Adipocyte (in vitro differentiated cells): ENCODE data around the gene STK11.

Source experiments
- DNase-seq: peaks from one replicate; pipeline ENCODE4 v3.0.0-alpha.2; 2015; ENCODE audit warnings: low read depth
- H3K27me3 ChIP-seq: replicated peaks from 2 replicates; pipeline ENCODE4 v1.7.0; 2013; ENCODE audit warnings: mild to moderate bottlenecking, low read length, moderate library complexity; ENCODE audit not compliant: control insufficient read depth, insufficient read depth
- H3K36me3 ChIP-seq: 2 replicates; pipeline ENCODE4 v1.7.0; 2013; ENCODE audit warnings: low read length, mild to moderate bottlenecking, moderate library complexity; ENCODE audit not compliant: control insufficient read depth, insufficient read depth, severe bottlenecking
- H3K4me1 ChIP-seq: 2 replicates; pipeline ENCODE4 v1.7.0; 2013; ENCODE audit warnings: mild to moderate bottlenecking, low read length, moderate library complexity; ENCODE audit not compliant: control insufficient read depth, insufficient read depth
- H3K4me3 ChIP-seq: 2 replicates; pipeline ENCODE4 v1.7.0; 2013; ENCODE audit warnings: mild to moderate bottlenecking, low read length, moderate library complexity
- H3K9ac ChIP-seq: 2 replicates; pipeline ENCODE4 v1.7.0; 2013; ENCODE audit warnings: mild to moderate bottlenecking, low read length, moderate library complexity
- H3K9me3 ChIP-seq: 2 replicates; pipeline ENCODE4 v1.7.0; 2013; ENCODE audit warnings: mild to moderate bottlenecking, low read length, moderate library complexity; ENCODE audit not compliant: control insufficient read depth

STK11 gene

DNA sequence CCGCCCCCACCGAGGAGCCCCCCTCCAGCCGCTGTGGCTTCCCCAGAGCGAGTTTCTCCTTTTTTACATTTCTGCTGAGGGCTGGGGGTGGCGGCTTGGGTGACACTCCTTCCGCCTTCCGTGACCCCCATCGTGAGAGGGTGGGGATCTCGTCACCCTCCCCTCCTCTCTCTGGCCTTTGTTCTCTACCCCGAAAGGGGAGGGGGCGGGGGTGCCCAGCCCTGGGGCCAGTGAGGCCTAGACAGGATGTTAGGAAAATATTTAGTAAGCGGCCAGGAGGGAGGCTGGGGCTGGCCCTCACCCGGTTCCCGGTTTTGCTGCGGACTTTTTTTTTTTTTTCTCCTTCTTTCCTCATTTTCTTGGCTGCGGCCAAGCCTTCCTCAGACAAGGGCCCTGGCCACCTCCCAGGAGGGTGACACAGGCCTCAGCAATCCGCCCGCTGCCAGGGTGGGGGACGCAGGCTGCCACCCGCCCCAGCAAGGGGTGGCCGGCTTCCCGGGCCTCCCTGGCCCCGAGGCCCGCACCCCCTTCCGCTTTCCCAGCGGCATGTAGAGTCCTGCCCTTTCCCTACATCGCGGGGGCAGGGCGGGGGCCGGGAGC, 46.7 kb downstream of the STK11 start:
- Histone ChIP-seq H3K27me3 (no peaks in the 10 kb centered on the region), H3K36me3 (peaks cover 41% of the 10 kb centered on the region), H3K9ac (peak overlapping the region; percentile 97), H3K9me3 (no peaks in the 10 kb centered on the region), H3K4me3 (peak overlapping the region; percentile 88), H3K4me1 (peaks cover 40% of the 10 kb centered on the region)
- DNase-seq = peak; percentile 94

DNA sequence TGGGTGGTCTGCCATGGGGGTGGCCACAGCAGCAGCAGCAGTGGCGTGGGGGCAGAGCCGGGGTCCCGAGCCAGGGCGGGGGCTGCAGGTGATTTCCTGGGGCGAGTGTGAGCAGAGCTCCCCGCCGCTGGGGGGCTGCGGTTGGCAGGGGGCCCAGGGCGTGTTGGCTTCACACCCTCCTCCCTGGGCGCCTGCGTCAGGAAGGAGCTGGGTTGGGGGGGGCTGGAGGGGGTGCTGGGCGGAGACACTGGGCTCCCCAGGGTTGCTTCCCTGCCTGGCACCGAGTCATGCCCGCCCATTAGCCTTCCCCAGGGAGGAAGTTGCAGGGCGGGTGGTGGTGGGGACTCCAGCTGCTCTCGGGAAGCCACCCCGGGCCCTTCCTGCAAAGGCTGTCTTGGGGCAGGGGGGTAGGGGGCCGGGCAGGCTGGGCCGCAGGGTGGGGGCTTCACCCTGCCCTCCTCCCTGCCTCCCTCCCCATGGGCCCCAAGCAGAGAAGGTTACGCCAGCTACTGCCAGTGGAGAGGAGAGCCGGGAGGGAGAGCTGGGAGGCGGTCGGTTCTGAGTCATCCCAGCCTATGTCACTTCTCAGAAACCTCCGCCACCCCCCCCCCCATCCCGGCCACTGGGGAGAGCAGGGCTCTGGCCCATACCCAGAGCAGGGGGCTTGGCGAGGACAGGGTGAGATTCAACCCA, 47.4 kb downstream of the STK11 start:
- peaks cover 41% of the 10 kb centered on the region for H3K4me1 ChIP-seq
- DNase-seq = peak; percentile 97
- peak overlapping the region; percentile 88 for H3K4me3 ChIP-seq
- H3K9ac ChIP-seq = peak overlapping the region; percentile 97
- H3K36me3 ChIP-seq = peaks cover 48% of the 10 kb centered on the region
- no peaks in the 10 kb centered on the region for H3K9me3 ChIP-seq
- no peaks in the 10 kb centered on the region for H3K27me3 ChIP-seq

DNA sequence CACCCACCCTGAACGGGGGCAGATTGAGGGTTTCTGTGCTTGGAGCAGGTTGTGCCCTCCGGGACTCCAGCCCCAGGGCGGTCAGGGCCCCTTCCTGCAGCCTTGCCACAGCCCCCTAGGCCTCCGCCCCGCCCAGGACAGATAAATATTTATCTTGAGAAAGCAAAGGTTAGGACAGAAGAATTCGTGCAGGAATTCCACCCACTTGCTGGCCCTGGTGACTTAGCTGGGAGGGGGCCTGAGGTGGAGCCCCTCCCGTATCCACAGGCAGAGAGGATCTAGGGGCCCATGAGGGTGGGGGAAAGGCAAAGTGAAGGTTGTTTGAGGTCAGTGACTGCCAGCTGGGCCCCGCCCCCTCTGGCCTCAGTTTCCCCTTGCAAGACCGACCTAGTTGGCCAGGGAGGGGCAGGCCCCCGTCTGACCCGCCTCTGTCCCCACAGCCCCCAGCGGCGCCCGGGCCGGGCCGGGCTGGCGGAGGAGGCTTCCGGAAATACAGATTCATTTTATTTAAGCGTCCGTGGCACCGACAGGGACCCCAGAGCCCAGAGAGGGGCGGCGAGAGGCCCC, 48.0 kb downstream of the STK11 start:
- Histone ChIP-seq H3K4me3 (peak overlapping the region; percentile 79), H3K9ac (peak overlapping the region; percentile 97), H3K27me3 (no peaks in the 10 kb centered on the region), H3K4me1 (peaks cover 45% of the 10 kb centered on the region), H3K9me3 (no peaks in the 10 kb centered on the region), H3K36me3 (peaks cover 54% of the 10 kb centered on the region)
- DNase-seq = no peak

DNA sequence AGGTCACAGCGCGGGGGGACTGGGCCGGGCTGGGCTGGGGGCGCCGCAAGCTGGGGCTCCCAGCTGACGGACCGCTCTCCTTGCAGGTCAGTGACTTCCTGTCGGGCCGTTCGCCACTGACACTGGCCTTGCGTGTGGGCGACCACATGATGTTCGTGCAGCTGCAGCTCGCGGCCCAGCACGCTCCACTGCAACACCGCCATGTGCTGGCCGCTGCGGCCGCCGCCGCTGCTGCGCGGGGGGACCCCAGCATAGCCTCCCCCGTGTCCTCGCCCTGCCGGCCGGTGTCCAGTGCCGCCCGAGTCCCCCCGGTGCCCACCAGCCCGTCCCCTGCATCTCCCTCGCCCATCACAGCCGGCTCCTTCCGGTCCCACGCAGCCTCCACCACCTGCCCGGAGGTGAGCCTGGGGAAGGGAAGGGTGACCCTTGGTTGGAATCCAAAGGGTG, 48.5 kb downstream of the STK11 start:
- DNase-seq = no peak
- no peaks in the 10 kb centered on the region for H3K27me3 ChIP-seq
- H3K4me1 ChIP-seq = peaks cover 48% of the 10 kb centered on the region
- H3K9me3 ChIP-seq = no peaks in the 10 kb centered on the region
- H3K4me3 ChIP-seq = peak overlapping the region; percentile 79
- H3K9ac ChIP-seq = peak overlapping the region; percentile 97
- H3K36me3 ChIP-seq = peaks cover 54% of the 10 kb centered on the region

DNA sequence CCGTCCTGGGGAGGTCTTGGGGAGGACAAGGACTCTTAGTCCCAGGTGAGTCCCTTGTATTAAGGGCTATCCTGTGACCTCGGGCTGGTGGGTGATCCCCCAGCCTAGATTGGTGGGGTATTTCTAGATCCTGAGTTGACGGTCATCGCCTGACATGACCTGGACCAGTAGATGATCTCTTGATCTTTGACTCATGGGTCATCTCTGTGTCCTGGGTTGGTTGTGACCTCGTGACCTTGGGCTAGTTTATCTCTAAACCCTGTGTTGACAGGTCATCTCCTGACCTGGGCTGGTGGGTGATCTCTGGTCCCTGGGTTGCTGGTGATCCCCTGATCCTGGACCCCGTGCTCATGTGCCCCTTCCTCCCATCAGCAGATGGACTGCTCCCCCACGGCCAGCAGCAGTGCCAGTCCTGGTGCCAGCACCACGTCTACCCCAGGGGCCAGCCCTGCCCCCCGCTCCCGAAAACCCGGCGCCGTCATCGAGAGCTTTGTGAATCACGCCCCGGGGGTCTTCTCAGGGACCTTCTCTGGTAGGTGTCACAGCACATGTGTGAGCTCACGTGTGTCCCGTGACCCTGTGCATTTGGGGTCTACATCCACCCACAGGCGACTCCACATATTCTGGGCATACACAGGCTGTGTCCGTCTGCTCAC, 49.1 kb downstream of the STK11 start:
- Histone ChIP-seq H3K9ac (peak overlapping the region; percentile 97), H3K9me3 (no peaks in the 10 kb centered on the region), H3K4me1 (peaks cover 52% of the 10 kb centered on the region), H3K4me3 (peak overlapping the region; percentile 79), H3K36me3 (peaks cover 54% of the 10 kb centered on the region), H3K27me3 (no peaks in the 10 kb centered on the region)
- DNase-seq = no peak

DNA sequence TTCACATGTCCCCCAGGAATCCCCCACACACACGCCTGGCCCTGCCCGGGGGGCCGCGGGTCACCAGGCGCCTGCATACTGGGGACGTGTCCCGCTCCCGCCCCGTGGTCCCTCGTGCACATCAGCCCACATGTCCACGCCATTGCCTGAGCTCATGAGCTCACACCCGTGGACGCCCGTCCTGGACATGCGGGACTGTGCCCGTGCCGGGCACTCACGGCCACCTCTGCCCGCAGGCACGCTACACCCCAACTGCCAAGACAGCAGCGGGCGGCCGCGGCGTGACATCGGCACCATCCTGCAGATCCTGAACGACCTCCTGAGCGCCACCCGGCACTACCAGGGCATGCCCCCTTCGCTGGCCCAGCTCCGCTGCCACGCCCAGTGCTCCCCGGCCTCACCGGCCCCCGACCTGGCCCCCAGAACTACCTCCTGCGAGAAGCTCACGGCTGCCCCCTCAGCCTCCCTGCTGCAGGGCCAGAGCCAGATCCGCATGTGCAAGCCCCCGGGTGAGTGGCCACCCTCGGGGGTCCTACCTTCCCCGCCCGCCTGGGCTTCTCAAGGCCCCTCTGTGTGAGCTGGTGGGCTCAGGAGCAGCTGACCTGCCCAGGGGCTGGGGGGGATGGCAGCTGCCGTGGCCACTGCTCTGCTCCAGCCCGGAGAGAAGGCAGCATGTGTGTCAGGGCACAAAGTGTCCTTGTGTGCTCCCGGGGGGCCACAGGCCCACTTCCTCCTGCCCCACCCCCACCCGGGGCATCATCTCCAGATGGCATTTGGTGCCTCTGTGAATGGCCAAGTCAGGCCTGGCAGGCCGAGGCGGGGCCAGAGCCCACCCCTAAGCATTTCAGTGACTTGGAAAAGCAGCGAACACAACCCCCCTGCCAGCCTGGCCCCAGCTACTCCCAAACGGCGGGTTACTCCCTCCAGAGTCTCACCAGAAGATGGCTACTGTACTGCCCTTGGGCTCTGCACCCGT, 49.9 kb downstream of the STK11 start:
- no peak for DNase-seq
- Histone ChIP-seq H3K9ac (peak overlapping the region; percentile 97), H3K4me1 (peaks cover 55% of the 10 kb centered on the region), H3K27me3 (no peaks in the 10 kb centered on the region), H3K4me3 (no peak overlapping the region), H3K9me3 (no peaks in the 10 kb centered on the region), H3K36me3 (peaks cover 54% of the 10 kb centered on the region)

DNA sequence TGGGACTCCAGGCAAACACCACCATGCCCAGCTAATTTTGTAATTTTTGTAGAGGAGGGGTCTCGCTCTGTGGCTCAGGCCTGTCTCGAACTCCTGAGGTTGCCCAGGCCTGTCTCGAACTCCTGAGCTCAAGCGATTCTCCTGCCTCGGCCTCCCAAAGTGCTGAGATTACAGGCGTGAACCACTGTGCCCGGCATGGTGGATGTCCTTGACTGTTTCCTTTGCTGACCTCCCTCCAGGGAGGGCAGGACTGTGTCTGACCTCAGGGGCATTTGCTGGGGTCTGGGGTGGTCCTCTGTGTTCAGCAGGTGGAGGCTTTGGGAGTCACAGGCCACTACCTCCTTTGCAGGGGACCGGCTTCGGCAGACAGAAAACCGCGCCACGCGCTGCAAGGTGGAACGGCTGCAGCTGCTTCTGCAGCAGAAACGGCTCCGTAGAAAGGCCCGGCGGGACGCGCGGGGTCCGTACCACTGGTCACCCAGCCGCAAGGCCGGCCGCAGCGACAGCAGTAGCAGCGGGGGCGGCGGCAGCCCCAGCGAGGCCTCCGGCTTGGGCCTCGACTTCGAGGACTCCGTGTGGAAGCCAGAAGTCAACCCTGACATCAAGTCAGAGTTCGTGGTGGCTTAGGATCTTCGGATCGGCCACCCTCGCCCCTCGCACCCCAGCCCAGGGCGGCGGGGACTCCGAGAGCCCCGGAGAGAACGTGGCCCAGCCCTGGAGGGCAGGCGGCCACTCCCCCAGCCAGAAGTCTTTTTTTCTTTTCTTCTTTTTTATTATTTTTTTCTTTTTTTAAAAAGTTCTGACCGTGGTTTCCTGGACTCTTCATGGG, 51.3 kb downstream of the STK11 start:
- DNase-seq = peak; percentile 0
- peaks cover 63% of the 10 kb centered on the region for H3K4me1 ChIP-seq
- peaks cover 48% of the 10 kb centered on the region for H3K36me3 ChIP-seq
- H3K9ac ChIP-seq = peak overlapping the region; percentile 68
- H3K27me3 ChIP-seq = no peaks in the 10 kb centered on the region
- H3K9me3 ChIP-seq = no peaks in the 10 kb centered on the region
- H3K4me3 ChIP-seq = no peak overlapping the region

DNA sequence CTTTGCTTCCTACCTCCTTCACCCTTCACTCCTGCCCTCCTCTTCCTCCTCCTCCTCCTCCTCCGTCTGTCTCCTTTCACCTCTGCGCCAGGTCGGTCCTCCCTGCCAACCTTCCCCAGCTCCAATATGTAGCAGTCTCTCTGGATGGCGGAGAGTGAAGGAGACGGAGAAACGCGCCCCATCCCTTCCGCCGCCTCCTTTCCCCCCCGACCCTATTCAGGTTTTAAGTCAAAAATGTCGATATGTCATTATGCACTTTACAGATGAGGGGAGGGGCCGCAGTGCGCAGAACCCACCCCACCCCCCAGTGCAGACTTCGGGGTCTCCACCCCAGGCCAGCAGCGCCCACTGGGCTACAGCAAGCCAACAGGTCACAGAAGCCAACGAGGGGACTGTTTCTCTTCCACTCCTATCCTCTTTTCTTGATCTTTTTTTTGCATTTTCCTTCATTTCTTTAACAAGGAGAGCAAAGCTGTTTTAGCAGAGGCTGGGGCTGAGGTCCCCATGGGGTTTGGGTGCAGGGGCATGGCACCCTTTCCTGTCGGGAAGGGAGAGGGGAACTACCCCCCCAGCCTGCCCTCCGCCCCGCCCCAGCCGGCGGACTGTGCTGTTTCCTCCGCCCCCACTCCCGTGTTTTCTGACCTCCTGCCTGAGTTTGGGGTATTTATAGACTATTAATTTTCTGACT, 52.0 kb downstream of the STK11 start:
- H3K36me3 ChIP-seq = peaks cover 48% of the 10 kb centered on the region
- H3K9me3 ChIP-seq = no peaks in the 10 kb centered on the region
- no peak for DNase-seq
- no peak overlapping the region for H3K4me3 ChIP-seq
- H3K9ac ChIP-seq = peak overlapping the region; percentile 55
- H3K4me1 ChIP-seq = peaks cover 71% of the 10 kb centered on the region
- no peaks in the 10 kb centered on the region for H3K27me3 ChIP-seq

DNA sequence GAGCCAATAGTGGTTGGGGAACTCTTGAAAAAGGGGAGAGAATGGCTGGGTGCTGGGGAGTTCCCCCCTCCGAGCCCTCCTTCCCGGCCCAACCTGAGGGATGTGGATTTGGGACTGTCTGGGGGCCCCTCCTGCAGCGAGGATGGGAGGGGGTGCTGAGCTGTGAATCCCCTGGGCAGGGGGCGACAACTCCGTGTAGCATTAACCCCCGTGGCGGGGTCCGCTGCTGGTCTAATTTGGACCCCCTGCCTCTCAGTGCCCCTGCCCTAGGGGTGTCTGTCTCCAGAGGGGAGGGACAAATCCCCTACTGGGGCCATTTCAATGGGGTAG, 52.5 kb downstream of the STK11 start:
- Histone ChIP-seq H3K4me1 (peaks cover 73% of the 10 kb centered on the region), H3K36me3 (peaks cover 48% of the 10 kb centered on the region), H3K9me3 (no peaks in the 10 kb centered on the region), H3K27me3 (no peaks in the 10 kb centered on the region), H3K4me3 (no peak overlapping the region), H3K9ac (peak overlapping the region; percentile 55)
- DNase-seq = no peak
